ENCODE measurements around the gene DUSP16.
"Not testable (repeated sequence)": the region's sequence is repeated elsewhere in the genome, so short reads cannot be mapped to it uniquely, and the experiment has no call there.

The DUSP16 gene, protein sequence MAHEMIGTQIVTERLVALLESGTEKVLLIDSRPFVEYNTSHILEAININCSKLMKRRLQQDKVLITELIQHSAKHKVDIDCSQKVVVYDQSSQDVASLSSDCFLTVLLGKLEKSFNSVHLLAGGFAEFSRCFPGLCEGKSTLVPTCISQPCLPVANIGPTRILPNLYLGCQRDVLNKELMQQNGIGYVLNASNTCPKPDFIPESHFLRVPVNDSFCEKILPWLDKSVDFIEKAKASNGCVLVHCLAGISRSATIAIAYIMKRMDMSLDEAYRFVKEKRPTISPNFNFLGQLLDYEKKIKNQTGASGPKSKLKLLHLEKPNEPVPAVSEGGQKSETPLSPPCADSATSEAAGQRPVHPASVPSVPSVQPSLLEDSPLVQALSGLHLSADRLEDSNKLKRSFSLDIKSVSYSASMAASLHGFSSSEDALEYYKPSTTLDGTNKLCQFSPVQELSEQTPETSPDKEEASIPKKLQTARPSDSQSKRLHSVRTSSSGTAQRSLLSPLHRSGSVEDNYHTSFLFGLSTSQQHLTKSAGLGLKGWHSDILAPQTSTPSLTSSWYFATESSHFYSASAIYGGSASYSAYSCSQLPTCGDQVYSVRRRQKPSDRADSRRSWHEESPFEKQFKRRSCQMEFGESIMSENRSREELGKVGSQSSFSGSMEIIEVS

DNA sequence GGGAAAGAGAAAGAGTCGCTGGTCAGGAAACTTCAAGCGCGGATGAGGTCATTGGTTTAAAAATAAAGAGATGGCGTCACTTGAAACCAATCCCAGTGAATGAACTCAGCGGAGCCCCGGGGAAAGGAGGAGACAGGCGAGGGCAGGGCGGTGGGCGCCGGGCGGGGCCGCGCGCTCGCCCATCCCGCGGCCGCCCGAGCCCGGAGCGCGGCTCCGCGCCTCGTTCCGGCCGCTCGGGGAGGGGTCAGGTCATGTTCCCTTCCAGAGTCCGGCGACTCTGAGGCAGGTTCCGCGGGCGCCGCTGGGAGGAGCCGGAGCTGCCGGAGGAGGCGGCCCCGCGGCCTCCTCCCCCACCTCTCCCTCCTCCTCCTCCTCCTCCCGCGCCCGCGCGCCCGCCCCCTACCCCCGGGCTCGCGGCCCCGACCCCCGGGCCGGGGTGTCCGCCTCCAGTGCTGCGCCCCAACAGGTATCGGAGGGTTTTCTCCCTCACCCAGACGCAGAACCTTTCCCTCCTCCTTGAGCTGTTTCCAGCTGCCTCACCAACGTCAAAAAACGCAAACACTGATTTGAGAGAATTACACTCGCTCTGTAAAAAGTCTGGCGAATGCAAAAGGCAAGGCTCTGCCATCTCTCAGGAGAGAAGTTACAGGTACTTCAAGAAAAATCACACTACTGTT is at the start of gene DUSP16:
Gene DUSP16 (minus strand): TSS at position 279 of the 677 bp plus-strand sequence. CDS start 41,765 bp downstream, outside the sequence.
- DNase-seq: peak; percentile 71

DNA sequence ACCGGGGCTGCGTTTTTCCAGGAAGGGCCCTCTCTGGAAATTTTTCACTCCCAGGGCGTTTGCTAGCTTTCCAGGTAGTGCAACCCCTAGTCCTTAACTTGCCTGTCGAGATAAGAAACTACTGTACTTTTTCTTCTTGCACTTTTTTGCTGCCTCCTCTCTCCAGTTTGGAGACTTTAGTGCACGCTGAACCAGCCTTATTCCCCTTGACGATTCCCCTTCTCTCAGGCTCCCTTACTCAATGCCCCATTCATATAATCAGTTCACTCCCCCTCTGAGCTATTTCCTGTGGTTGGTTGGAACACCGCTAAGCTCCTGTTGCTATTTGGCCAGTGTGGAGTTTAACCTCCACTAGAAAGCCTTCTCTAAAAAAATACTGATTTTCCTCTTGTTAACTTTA is 49.7 kb upstream of the DUSP16 start:
- peak; percentile 23 for DNase-seq

- DNase-seq: peak; percentile 86
Measured at GRCh38 chr12:12611512-12612306, 49.0 kb upstream of the DUSP16 start, which contains the start of gene CREBL2. CREBL2 (plus strand) TSS chr12:12611876; CDS start chr12:12612173, 297 bp downstream.

- DNase-seq: no peak
Measured at GRCh38 chr12:12610711-12611110, 48.0 kb upstream of the DUSP16 start.

- no peak for DNase-seq
Measured at GRCh38 chr12:12609692-12610091, 47.0 kb upstream of the DUSP16 start.

DNA sequence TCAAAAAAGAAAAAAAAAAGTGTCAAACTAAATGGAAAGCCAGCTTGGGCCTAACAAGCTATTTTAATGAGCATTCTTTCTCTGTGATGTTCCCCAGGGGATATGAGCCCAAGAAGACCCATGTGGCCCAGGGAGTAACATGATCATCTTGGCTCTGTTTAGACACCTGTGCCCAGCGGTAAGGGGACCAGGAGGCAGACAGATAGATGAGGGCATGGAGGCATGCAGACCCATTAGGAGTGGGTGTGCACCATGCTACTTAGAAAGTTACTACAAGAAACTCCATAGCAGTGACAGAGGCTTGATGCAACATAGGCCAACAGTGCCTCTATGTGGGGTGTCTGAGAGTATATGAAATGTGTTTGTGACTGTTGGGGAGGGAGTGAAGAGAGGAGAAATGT is 45.9 kb upstream of the DUSP16 start:
- DNase-seq: no peak

- DNase-seq: no peak
Measured at GRCh38 chr12:12606781-12607589, 44.3 kb upstream of the DUSP16 start.

- no peak for DNase-seq
Measured at GRCh38 chr12:12604740-12605139, 42.1 kb upstream of the DUSP16 start.

DNA sequence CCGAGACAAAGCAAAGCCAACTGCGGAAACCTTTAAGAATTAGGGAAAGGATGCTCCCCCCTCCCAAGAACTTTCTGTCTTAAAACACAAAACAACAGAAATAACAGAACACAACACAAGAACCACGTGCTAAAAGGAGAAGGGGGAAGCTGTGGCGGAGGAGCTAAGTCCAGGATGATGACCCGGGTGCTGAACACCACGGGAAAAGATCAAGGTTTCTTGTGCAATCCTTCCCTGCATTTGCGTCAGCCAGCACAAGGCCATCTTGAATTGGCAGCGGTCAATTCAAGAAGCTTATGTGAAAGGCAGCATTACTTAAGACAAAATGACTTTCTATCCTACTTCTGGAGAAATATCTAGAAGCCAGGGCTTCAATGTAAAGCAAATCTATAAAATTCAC is 38.0 kb upstream of the DUSP16 start:
- DNase-seq: no peak

DNA sequence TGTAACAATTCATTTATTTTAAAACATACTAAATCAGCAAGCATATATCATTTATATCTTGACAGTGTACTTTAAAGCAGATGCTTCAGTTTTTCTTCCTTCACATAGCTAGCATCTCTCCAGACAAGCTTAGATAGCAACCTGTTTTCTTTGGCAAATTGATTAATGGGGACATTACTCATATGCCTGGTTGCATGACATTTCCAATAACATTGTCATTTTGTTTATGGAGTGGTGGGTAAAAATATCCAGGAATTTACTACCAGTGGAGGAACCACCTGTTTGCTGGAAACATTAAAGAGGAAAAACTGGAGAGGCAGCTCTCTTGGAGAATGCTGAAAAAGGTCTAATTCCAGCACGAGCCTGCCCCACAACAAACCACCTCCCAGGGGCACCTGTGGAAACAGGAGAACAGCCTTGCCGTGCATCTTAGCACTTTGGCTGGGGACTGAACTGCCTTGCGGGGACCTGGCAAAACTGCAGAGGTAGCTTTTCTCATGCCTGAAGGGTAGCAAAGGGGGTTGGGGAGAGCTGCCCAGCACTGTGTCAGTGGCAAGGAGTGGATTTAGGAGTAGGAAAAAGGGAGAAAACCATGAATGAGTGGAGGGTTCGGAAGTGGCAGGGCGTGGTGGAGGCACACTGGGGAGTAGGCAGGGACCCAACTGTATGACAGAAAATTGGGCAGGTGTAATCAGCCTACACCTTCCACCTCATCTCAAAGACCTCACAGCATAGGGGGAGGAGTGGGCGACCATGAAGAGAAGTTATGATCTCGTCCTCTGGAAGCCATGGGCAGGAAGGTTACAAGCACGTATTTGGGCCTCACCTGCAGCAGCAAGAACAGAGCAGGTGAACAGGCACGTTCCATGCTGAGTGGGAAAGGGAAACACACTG is 37.3 kb upstream of the DUSP16 start:
- DNase-seq: no peak

GRCh38 chr12:12598864-12599263 is 36.2 kb upstream of the DUSP16 start:
- no peak for DNase-seq

GRCh38 chr12:12596598-12596997 is 33.9 kb upstream of the DUSP16 start:
- not testable (repeated sequence) for DNase-seq

DNA sequence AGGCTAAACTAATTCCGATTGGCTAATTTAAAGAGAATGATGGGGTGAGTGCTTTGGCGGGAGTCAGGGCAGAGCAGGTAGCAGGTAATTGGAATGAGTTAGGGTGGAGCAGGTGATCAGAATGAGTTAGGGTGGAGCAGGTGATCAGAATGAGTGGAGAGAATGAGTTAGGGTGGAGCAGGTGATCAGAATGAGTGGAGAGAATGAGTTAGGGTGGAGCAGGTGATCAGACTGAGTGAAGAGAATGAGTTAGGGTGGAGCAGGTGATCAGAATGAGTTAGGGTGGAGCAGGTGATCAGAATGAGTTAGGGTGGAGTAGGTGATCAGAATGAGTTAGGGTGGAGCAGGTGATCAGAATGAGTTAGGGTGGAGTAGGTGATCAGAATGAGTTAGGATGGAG is 33.3 kb upstream of the DUSP16 start:
- DNase-seq: not testable (repeated sequence)

GRCh38 chr12:12592930-12593329 is 30.3 kb upstream of the DUSP16 start:
- no peak for DNase-seq

- no peak for DNase-seq
Measured at GRCh38 chr12:12590961-12591360, 28.3 kb upstream of the DUSP16 start.

GRCh38 chr12:12588436-12588835 is 25.8 kb upstream of the DUSP16 start:
- not testable (repeated sequence) for DNase-seq

DNA sequence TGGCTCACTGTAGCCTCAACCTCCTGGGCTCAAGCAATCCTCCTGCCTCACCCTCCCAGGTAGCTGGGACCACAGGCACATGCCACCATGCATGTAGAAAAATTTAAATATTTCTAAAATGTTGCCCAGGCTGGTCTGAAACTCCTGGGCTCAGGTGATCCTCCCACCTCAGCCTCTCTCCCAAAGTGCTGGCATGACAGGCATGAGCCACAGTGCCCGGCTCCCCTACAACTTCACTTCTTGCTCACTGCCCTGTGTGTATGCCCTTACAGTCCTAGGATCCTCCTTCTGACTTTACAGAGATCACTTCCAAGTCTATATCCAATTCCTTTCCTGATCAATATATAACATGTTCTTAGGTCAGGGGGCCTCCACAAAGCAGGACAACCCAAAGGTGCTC is 25.2 kb upstream of the DUSP16 start:
- no peak for DNase-seq

- no peak for DNase-seq
Measured at GRCh38 chr12:12586879-12587675, 24.4 kb upstream of the DUSP16 start.

GRCh38 chr12:12585115-12585863 is 22.6 kb upstream of the DUSP16 start:
- DNase-seq: no peak

All from stimulated activated CD4-positive, alpha-beta T cell treated with anti-CD3 and anti-CD28 coated beads, Interleukin-4, amount 100 ng/mL, for 24 hours (primary cell).